Right lobe of liver (tissue), 6 donors: ENCODE data around the gene HPSE2. TPM values are rescaled to one million over a fixed set of nuclear protein-coding genes. Genes with fewer than 3 reads are reported as not detected.

Experiments used
- ATAC-seq, 4 donors: fragments of 200-7000 bp; cut with Tn5 transposase; one replicate each; pipeline ENCODE4 v1.9.1; 2020; ENCODE audit warnings: mild to moderate bottlenecking in 4 of 4, moderate library complexity in 4 of 4
- DNase-seq, 3 donors: peaks; one replicate each; pipeline ENCODE4 v3.0.0-alpha.2; 2020
- H3K27ac ChIP-seq, 3 donors: fragments of 200-600 bp; one replicate each; pipeline ENCODE4 v1.8.0; 2022
- H3K27me3 ChIP-seq, 2 donors: fragments of 200-600 bp; one replicate each; pipeline ENCODE4 v1.8.0; 2022
- H3K36me3 ChIP-seq, 4 donors: fragments of 200-600 bp; sonication (generic) in 1 of 4; one replicate each; pipeline versions ENCODE4 v1.5.1 to v1.8.0; 2017 to 2022; ENCODE audit warnings: control low read depth in 1 of 4
- H3K4me1 ChIP-seq, 4 donors: fragments of 200-600 bp; sonication (generic) in 1 of 4; one replicate each; pipeline versions ENCODE4 v1.5.1 to v1.8.0; 2017 to 2022; ENCODE audit warnings: control low read depth in 1 of 4
- H3K4me3 ChIP-seq, 3 donors: fragments of 200-600 bp; one replicate each; pipeline ENCODE4 v1.8.0; 2022
- H3K9me3 ChIP-seq, 4 donors: fragments of 200-600 bp; sonication (generic) in 1 of 4; one replicate each; pipeline versions ENCODE4 v1.5.1 to v1.8.0; 2017 to 2022; ENCODE audit warnings: control low read depth in 1 of 4
- POLR2A ChIP-seq: fragments of 450-650 bp; IDR thresholded peaks from one replicate; pipeline ENCODE4 v1.6.1; 2017; ENCODE audit warnings: antibody characterized with exemption, mild to moderate bottlenecking
- WGBS: methylation state at CpG from one replicate; pipeline ENCODE4 v1.1.6; 2018; ENCODE audit warnings: low coverage, low lambda C conversion rate; ENCODE audit not compliant: insufficient coverage; ENCODE audit errors: missing lambda C conversion rate; 5-methylcytosine and 5-hydroxymethylcytosine counted together
- intact Hi-C, 2 donors: fragments of 100-400 bp; cut with DNase I; formaldehyde crosslinking; loops; one replicate each; pipeline versions ENCODE4 v1.11.2 to v1.14.1; 2022
- total RNA-seq, 6 experiments: library from RNA; depleted of rRNA in 2 of 6; stranded (reverse); fragments of >200 nt in 2 of 6; fragmentation: NEBNext Ultra II Directional in 3 of 6; extraction: Animal tissue kit (Norgen Biotek cat#: 25700) in 3 of 6; gene quantifications; one replicate each; pipeline versions ENCODE4 v1.1.0 to v1.2.4, GENCODE V29; 2016 to 2023
- TF ChIP-seq, protein P1 (sequence below), 4 donors: fragments of 200-600 bp in 3 of 4; fragments of 450-650 bp in 1 of 4; IDR thresholded peaks; one replicate each; pipeline versions ENCODE4 v1.5.1 to v1.8.0; 2016 to 2022; ENCODE audit warnings: antibody characterized with exemption in 4 of 4, mild to moderate bottlenecking in 2 of 4
- donor health status: DM: no; HTN: yes; CAD: no.
- donor health status: DM: no; HTN: no; CAD: no.
- donor health status: DM: no; HTN: no; CAD: no.
- donor health status: DM: no; HTN: yes; CAD: no.
- donor health status: DM: no; HTN: yes; CAD: no.

Gene HPSE2
- total RNA-seq, 6 experiments from 2014 or later, result not detected

DNA sequence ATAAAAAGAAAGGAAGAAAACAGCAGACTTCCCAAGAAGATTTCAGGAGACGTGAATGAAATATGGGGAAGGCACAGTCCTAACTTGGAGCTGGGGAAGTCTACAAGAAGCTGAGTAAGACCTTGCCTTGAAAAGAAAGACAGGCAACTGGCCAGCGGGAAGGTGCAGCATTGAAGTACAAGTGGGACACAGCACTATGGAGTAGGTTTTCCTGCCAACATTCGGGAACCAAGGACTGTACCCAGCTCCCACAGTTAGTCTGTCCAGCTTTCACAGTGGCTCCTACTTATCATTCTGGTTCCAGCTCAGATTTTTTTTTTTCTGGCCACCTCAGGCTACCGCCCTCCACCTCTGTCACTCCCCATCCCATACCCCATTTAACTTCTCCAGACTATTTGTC lies 798.9 kb downstream of the HPSE2 start:
- 96% methylated on average over 3 of the region's 4 CpGs for WGBS
- no peak for DNase-seq
- intact Hi-C loops, result no loop called here

DNA sequence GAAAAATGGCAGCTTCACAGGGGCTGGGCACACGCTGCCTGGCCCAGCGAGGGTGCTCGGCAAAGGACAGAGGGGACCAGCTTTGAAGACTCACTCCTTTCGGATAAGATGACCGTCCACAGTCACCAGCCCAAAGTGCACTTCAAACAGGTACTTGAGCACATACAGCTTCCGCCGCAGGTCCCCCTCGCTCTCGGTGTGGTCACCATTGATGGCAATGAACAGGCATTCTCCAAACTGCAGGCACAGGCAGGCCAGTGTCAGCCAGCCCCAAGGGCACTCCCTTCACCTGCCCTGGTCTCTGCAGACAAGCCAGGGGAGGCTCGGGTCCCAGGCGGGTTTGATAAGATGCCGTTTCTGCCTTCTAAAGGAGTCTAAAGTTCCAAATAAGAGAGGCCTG lies 800.5 kb downstream of the HPSE2 start:
- Histone ChIP-seq H3K36me3 (peaks cover 0 to 59% (median 24%) of the 10 kb centered on the region in 4 donors), H3K4me3 (no peak overlapping the region), H3K27me3 (no peaks in the 10 kb centered on the region), H3K9me3 (no peaks in the 10 kb centered on the region), H3K4me1 (no peaks in the 10 kb centered on the region), H3K27ac (no peak overlapping the region)
- no peak for DNase-seq
- no peak for ATAC-seq
- intact Hi-C loops, result no loop called here
- no peak for TF ChIP-seq POLR2A
- TF ChIP-seq, protein P1, sequence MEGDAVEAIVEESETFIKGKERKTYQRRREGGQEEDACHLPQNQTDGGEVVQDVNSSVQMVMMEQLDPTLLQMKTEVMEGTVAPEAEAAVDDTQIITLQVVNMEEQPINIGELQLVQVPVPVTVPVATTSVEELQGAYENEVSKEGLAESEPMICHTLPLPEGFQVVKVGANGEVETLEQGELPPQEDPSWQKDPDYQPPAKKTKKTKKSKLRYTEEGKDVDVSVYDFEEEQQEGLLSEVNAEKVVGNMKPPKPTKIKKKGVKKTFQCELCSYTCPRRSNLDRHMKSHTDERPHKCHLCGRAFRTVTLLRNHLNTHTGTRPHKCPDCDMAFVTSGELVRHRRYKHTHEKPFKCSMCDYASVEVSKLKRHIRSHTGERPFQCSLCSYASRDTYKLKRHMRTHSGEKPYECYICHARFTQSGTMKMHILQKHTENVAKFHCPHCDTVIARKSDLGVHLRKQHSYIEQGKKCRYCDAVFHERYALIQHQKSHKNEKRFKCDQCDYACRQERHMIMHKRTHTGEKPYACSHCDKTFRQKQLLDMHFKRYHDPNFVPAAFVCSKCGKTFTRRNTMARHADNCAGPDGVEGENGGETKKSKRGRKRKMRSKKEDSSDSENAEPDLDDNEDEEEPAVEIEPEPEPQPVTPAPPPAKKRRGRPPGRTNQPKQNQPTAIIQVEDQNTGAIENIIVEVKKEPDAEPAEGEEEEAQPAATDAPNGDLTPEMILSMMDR (IDR thresholded peaks at IDR 0.05), result no peak
- WGBS, result 94% methylated on average over 3 of the region's 12 CpGs

More for the DNA sequence above, 798.9 kb downstream of the HPSE2 start:
- no peaks in the 10 kb centered on the region for H3K27me3 ChIP-seq
- no peaks in the 10 kb centered on the region for H3K4me1 ChIP-seq
- ATAC-seq, result no peak
- peaks cover 0 to 45% (median 16%) of the 10 kb centered on the region in 4 donors for H3K36me3 ChIP-seq
- TF ChIP-seq, protein P1 (IDR thresholded peaks at IDR 0.05), result no peak
- no peak for TF ChIP-seq POLR2A
- no peak overlapping the region for H3K4me3 ChIP-seq
- no peaks in the 10 kb centered on the region for H3K9me3 ChIP-seq
- H3K27ac ChIP-seq, result no peak overlapping the region

DNA sequence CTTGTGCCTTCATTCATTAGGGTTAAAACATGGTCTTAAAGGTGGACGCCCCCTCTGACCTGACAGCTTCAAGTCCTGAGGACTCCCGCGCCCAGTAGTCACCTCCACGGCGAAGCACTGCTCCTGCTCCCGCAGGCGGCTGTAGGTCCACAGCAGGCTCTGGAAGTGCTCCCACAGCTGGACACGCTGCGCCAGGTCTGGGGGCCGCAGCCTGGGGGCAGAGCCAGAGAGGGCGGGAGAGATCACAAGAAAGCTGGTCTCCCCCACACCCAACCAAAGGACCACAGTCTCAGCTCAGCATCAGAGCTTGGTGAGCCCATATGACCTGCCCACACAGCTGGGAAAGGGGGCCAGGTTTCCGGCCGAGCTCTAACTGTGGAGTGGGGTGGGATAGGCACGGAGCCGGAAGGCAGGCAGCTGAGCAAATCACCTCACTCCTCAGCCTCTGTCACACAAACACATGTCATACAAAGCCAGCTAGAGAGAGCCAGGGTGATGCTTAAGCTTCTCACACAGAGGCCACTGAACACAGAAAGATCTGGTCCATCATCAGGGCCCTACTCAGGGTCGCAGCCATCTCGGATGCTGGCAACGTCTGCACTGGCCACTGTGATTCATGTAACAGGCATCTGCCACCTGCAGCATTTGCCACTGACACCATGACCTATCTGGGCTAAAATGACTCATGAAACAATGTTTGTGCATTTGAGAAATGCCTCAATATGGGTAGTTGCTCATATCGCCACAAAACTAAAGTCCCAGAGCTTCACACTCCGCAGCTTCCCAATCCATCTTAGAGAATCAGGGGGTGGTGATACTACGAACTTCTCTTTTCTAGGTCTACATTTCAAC lies 801.5 kb downstream of the HPSE2 start:
- 95% methylated on average over 8 of the region's 21 CpGs for WGBS
- no peak overlapping the region for H3K4me3 ChIP-seq
- DNase-seq, result no peak
- H3K4me1 ChIP-seq, result no peaks in the 10 kb centered on the region
- no peaks in the 10 kb centered on the region for H3K9me3 ChIP-seq
- TF ChIP-seq POLR2A, result no peak
- TF ChIP-seq, protein P1 (IDR thresholded peaks at IDR 0.05), result no peak
- peak in 1 of 4 donors; percentile 77 for ATAC-seq
- H3K27ac ChIP-seq, result no peak overlapping the region
- H3K36me3 ChIP-seq, result peaks cover 0 to 65% (median 28%) of the 10 kb centered on the region in 4 donors
- no peaks in the 10 kb centered on the region for H3K27me3 ChIP-seq
- intact Hi-C loops, result no loop called here

DNA sequence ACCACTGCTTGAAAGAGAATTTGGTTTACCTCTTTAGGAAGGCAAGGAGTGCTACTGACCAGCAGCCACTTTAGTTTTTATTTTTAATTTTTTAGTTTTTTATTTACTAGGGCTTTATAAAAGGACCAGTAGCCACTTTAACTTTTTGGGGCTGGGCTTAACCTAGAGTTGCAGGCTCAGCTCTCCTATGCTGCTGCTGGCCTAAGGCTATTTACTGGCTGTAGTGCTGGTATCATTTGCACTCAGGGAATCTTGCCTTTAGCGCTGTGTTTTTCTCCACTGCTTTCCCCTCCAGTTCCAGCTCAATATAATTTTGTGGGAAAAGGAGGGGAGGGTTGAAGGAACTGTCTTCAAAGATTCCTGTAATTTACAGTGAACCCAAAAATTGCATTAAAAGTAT lies 802.3 kb downstream of the HPSE2 start:
- no peaks in the 10 kb centered on the region for H3K4me1 ChIP-seq
- ATAC-seq (no peak), DNase-seq (no peak)
- no peaks in the 10 kb centered on the region for H3K9me3 ChIP-seq
- no peak overlapping the region for H3K4me3 ChIP-seq
- 100% methylated on average over 1 of the region's 1 CpG for WGBS
- peaks cover 0 to 67% (median 28%) of the 10 kb centered on the region in 4 donors for H3K36me3 ChIP-seq
- intact Hi-C loops, result no loop called here
- TF ChIP-seq, protein P1 (IDR thresholded peaks at IDR 0.05), result no peak
- no peak for TF ChIP-seq POLR2A
- H3K27me3 ChIP-seq, result no peaks in the 10 kb centered on the region
- no peak overlapping the region for H3K27ac ChIP-seq
